ENCODE data around the gene ENG. TPM values are rescaled to one million over a fixed set of nuclear protein-coding genes. Genes with fewer than 3 reads are reported as not detected.
"Not testable (repeated sequence)": the region's sequence is repeated elsewhere in the genome, so short reads cannot be mapped to it uniquely, and the experiment has no call there.

ENG gene
- polyA plus RNA-seq, 4 donors = 80.0 to 96.4 (median 94.8) TPM

GRCh38 chr9:127847833-127848755 lies 6.4 kb downstream of the ENG start:
- no peak for DNase-seq (ENCODE audit: low read depth in 4 of 4, low spot score in 3 of 4)

- DNase-seq (ENCODE audit: low read depth in 4 of 4, low spot score in 3 of 4) = no peak
Observed at GRCh38 chr9:127847178-127847510, 7.3 kb downstream of the ENG start.

- DNase-seq (ENCODE audit: low read depth in 4 of 4, low spot score in 3 of 4) = no peak
Observed at GRCh38 chr9:127846443-127847177, 7.8 kb downstream of the ENG start.

- not testable (repeated sequence) for DNase-seq (ENCODE audit: low read depth in 4 of 4, low spot score in 3 of 4)
Observed at GRCh38 chr9:127845619-127846018, 8.8 kb downstream of the ENG start.

- DNase-seq (ENCODE audit: low read depth in 4 of 4, low spot score in 3 of 4) = no peak
Observed at GRCh38 chr9:127844821-127845359, 9.6 kb downstream of the ENG start.

- no peak for DNase-seq (ENCODE audit: low read depth in 4 of 4, low spot score in 3 of 4)
Observed at GRCh38 chr9:127841087-127841835, 13.2 kb downstream of the ENG start.

GRCh38 chr9:127838375-127839078 lies 15.9 kb downstream of the ENG start:
- no peak for DNase-seq (ENCODE audit: low read depth in 4 of 4, low spot score in 3 of 4)

DNA sequence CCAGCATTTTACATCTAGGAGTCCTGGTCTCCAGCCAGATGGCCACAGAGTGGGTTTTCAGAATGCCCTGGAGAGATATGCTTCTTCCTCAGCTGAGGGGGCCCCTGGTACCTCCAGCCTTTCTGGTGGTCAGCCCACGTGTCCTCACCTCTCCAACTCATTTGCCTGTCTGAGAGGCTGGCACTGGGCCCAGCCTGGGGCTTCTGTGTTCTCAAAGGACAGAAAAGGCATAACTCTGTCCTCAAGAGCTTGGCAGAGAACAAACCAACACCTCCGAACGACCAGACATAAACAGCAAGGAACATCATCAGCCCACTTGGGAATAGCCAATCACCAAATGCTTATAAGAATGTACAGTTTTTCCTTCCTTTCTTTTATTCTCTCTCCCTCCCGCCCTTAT lies 17.1 kb downstream of the ENG start:
- DNase-seq (ENCODE audit: low read depth in 4 of 4, low spot score in 3 of 4) = no peak

- not testable (repeated sequence) for DNase-seq (ENCODE audit: low read depth in 4 of 4, low spot score in 3 of 4)
Observed at GRCh38 chr9:127836561-127836960, 17.9 kb downstream of the ENG start.

GRCh38 chr9:127835991-127836516 lies 18.4 kb downstream of the ENG start:
- no peak for DNase-seq (ENCODE audit: low read depth in 4 of 4, low spot score in 3 of 4)

- no peak for DNase-seq (ENCODE audit: low read depth in 4 of 4, low spot score in 3 of 4)
Observed at GRCh38 chr9:127833555-127833954, 20.9 kb downstream of the ENG start.

DNA sequence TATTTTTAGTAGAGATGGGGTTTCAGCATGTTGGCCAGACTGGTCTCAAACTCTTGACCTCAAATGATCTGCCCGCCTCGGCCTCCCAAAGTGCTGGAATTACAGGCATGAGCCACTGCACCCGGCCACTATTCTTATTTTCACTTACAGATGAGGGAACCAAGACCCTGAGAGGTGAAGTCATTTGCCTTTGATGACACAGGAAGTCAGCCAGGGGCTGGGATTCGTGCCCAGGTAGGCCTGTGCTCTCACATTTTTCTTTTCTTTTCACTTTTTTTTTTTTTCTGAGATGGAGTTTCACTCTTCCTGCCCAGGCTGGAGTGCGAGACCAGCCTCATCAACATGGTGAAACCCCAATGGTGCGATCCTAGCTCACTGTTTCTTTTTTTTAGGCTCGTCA lies 22.2 kb downstream of the ENG start:
- no peak for DNase-seq (ENCODE audit: low read depth in 4 of 4, low spot score in 3 of 4)

- DNase-seq (ENCODE audit: low read depth in 4 of 4, low spot score in 3 of 4) = no peak
Observed at GRCh38 chr9:127829205-127829906, 25.1 kb downstream of the ENG start.

DNA sequence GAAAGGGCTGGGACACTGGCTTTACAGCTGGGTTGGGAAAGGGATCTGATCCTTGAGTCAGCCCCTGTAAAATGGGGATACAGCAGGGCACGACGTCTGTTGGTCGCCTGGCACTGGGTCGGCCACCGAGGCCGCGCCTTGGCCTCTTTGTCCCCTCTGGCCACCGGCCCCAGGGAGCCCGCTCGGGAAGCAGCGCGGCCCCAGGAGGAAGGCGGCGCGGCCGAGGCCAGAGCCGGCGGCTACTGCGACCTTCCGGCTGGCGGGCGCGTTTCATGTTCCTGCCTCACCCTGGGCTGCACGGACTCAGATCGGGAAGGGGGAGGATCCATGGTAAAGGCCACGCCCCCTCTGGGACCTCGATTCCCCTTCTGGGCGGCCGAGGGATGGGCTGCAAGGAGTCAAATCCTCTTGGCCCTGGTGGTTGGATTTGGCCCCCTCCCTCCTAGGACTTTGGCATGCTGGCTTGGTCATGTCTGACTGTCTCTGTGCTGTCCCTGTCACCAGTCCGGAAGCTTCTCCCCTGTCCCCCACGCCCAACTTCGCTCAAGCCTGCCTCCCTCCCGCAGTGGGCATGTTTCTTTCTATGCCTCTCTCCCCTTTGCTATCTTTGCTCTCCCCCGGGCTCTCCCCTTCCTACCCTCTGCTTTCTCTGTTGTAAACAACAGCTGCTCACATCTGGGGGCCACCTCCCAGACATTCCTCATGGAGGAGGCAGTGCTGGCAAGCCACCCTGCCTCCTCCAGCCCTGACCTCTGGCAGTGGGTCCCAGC lies 26.0 kb downstream of the ENG start:
- peak; percentile 72 to 77 (median 76) for DNase-seq (ENCODE audit: low read depth in 4 of 4, low spot score in 3 of 4)

- no peak for DNase-seq (ENCODE audit: low read depth in 4 of 4, low spot score in 3 of 4)
Observed at GRCh38 chr9:127826253-127826913, 28.1 kb downstream of the ENG start.

- DNase-seq (ENCODE audit: low read depth in 4 of 4, low spot score in 3 of 4) = no peak
Observed at GRCh38 chr9:127825319-127826051, 29.0 kb downstream of the ENG start.

DNA sequence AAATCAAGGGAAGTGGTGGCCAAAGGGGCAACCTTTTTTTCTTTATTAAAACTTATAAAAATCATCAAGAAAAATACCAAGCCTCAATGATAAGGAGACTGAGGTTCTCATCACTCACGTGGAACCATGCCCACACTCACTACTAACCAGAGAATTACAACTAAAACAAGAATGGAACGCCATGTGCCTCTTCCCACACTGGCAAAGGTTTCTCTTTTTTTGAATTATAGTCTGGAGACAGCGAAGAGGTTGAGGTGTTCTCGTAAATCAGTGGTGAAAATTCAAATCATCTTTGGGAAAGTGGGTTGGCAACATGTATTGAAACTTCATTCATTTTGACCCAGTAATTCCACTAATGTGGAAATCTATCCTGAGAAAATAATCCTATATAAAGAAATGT lies 32.4 kb downstream of the ENG start:
- DNase-seq (ENCODE audit: low read depth in 4 of 4, low spot score in 3 of 4) = no peak
